ENCODE results near the gene GJC1. TPM values are rescaled to one million over a fixed set of nuclear protein-coding genes. Genes with fewer than 3 reads are reported as not detected.
A peak's percentile ranks its signal among the peaks of the same experiment; 100 is the strongest.

GJC1 gene
- total and polyA plus RNA-seq, 9 donors, result 19.3 to 35.4 (median 24.1) TPM

GRCh38 chr17:44780845-44781480 lies 49.1 kb downstream of the GJC1 start:
- Histone ChIP-seq H3K9me3 (replicated peaks; ENCODE audit: control insufficient read depth, low read depth, low read length) (no peaks in the 10 kb centered on the region), H3K4me3 (ENCODE audit: low read length) (no peak overlapping the region), H3K4me1 (ENCODE audit: control insufficient read depth, insufficient read depth, low read length) (peaks cover 46% of the 10 kb centered on the region), H3K27ac (ENCODE audit: low read length) (peak overlapping the region; percentile 86), H3K27me3 (ENCODE audit: control insufficient read depth, insufficient read depth, low read length) (peaks cover 9% of the 10 kb centered on the region), H3K36me3 (ENCODE audit: control insufficient read depth, insufficient read depth, low read length) (no peaks in the 10 kb centered on the region)
- WGBS (ENCODE audit: insufficient coverage), result 70% methylated on average over 13 of the region's 14 CpGs
- no peak for DNase-seq

- H3K4me1 ChIP-seq (ENCODE audit: control insufficient read depth, insufficient read depth, low read length), result peaks cover 45% of the 10 kb centered on the region
- no peak for DNase-seq
- no peak overlapping the region for H3K4me3 ChIP-seq (ENCODE audit: low read length)
Measured at GRCh38 chr17:44780161-44780560, 49.9 kb downstream of the GJC1 start.

GRCh38 chr17:44779211-44780025 lies 50.7 kb downstream of the GJC1 start:
- DNase-seq, result peak; percentile 88
- WGBS (ENCODE audit: insufficient coverage), result 14% methylated on average over 27 of the region's 36 CpGs
- peak overlapping the region; percentile 0 for H3K27ac ChIP-seq (ENCODE audit: low read length)
- H3K4me3 ChIP-seq (ENCODE audit: low read length), result peak overlapping the region; percentile 39
- H3K9me3 ChIP-seq (replicated peaks; ENCODE audit: control insufficient read depth, low read depth, low read length), result no peaks in the 10 kb centered on the region
- peaks cover 52% of the 10 kb centered on the region for H3K4me1 ChIP-seq (ENCODE audit: control insufficient read depth, insufficient read depth, low read length)
- peaks cover 11% of the 10 kb centered on the region for H3K27me3 ChIP-seq (ENCODE audit: control insufficient read depth, insufficient read depth, low read length)
- H3K36me3 ChIP-seq (ENCODE audit: control insufficient read depth, insufficient read depth, low read length), result no peaks in the 10 kb centered on the region

More at GRCh38 chr17:44780161-44780560, 49.9 kb downstream of the GJC1 start:
- WGBS (ENCODE audit: insufficient coverage), result 91% methylated on average over 5 of the region's 12 CpGs
- no peaks in the 10 kb centered on the region for H3K9me3 ChIP-seq (replicated peaks; ENCODE audit: control insufficient read depth, low read depth, low read length)
- no peaks in the 10 kb centered on the region for H3K36me3 ChIP-seq (ENCODE audit: control insufficient read depth, insufficient read depth, low read length)
- H3K27me3 ChIP-seq (ENCODE audit: control insufficient read depth, insufficient read depth, low read length), result peaks cover 9% of the 10 kb centered on the region
- H3K27ac ChIP-seq (ENCODE audit: low read length), result no peak overlapping the region

- no peaks in the 10 kb centered on the region for H3K9me3 ChIP-seq (replicated peaks; ENCODE audit: control insufficient read depth, low read depth, low read length)
- DNase-seq, result no peak
- H3K4me3 ChIP-seq (ENCODE audit: low read length), result no peak overlapping the region
- H3K27ac ChIP-seq (ENCODE audit: low read length), result no peak overlapping the region
- peaks cover 16% of the 10 kb centered on the region for H3K27me3 ChIP-seq (ENCODE audit: control insufficient read depth, insufficient read depth, low read length)
- peaks cover 53% of the 10 kb centered on the region for H3K4me1 ChIP-seq (ENCODE audit: control insufficient read depth, insufficient read depth, low read length)
- WGBS (ENCODE audit: insufficient coverage), result 26% methylated on average over 6 of the region's 10 CpGs
- no peaks in the 10 kb centered on the region for H3K36me3 ChIP-seq (ENCODE audit: control insufficient read depth, insufficient read depth, low read length)
Measured at GRCh38 chr17:44778656-44779210, 51.4 kb downstream of the GJC1 start.

- Histone ChIP-seq H3K27ac (ENCODE audit: low read length) (no peak overlapping the region), H3K27me3 (ENCODE audit: control insufficient read depth, insufficient read depth, low read length) (peaks cover 16% of the 10 kb centered on the region), H3K9me3 (replicated peaks; ENCODE audit: control insufficient read depth, low read depth, low read length) (no peaks in the 10 kb centered on the region), H3K4me1 (ENCODE audit: control insufficient read depth, insufficient read depth, low read length) (peaks cover 53% of the 10 kb centered on the region), H3K4me3 (ENCODE audit: low read length) (no peak overlapping the region), H3K36me3 (ENCODE audit: control insufficient read depth, insufficient read depth, low read length) (no peaks in the 10 kb centered on the region)
- DNase-seq, result no peak
- WGBS (ENCODE audit: insufficient coverage), result 78% methylated on average over 20 of the region's 20 CpGs
Measured at GRCh38 chr17:44777394-44778348, 52.4 kb downstream of the GJC1 start.

GRCh38 chr17:44776628-44777393 lies 53.3 kb downstream of the GJC1 start:
- WGBS (ENCODE audit: insufficient coverage), result 91% methylated on average over 16 of the region's 19 CpGs
- no peak for DNase-seq

GRCh38 chr17:44775838-44776621 lies 54.1 kb downstream of the GJC1 start:
- H3K9me3 ChIP-seq (replicated peaks; ENCODE audit: control insufficient read depth, low read depth, low read length), result no peaks in the 10 kb centered on the region
- peaks cover 16% of the 10 kb centered on the region for H3K27me3 ChIP-seq (ENCODE audit: control insufficient read depth, insufficient read depth, low read length)
- peak overlapping the region; percentile 56 for H3K4me3 ChIP-seq (ENCODE audit: low read length)
- 7% methylated on average over 35 of the region's 43 CpGs for WGBS (ENCODE audit: insufficient coverage)
- H3K4me1 ChIP-seq (ENCODE audit: control insufficient read depth, insufficient read depth, low read length), result peaks cover 46% of the 10 kb centered on the region
- H3K27ac ChIP-seq (ENCODE audit: low read length), result no peak overlapping the region
- H3K36me3 ChIP-seq (ENCODE audit: control insufficient read depth, insufficient read depth, low read length), result no peaks in the 10 kb centered on the region
- no peak for DNase-seq

More at GRCh38 chr17:44776628-44777393, 53.3 kb downstream of the GJC1 start:
- Histone ChIP-seq H3K4me1 (ENCODE audit: control insufficient read depth, insufficient read depth, low read length) (peaks cover 50% of the 10 kb centered on the region), H3K27ac (ENCODE audit: low read length) (no peak overlapping the region), H3K27me3 (ENCODE audit: control insufficient read depth, insufficient read depth, low read length) (peaks cover 16% of the 10 kb centered on the region), H3K9me3 (replicated peaks; ENCODE audit: control insufficient read depth, low read depth, low read length) (no peaks in the 10 kb centered on the region), H3K36me3 (ENCODE audit: control insufficient read depth, insufficient read depth, low read length) (no peaks in the 10 kb centered on the region), H3K4me3 (ENCODE audit: low read length) (no peak overlapping the region)

- Histone ChIP-seq H3K27me3 (ENCODE audit: control insufficient read depth, insufficient read depth, low read length) (peaks cover 16% of the 10 kb centered on the region), H3K4me3 (ENCODE audit: low read length) (peak overlapping the region; percentile 56), H3K9me3 (replicated peaks; ENCODE audit: control insufficient read depth, low read depth, low read length) (no peaks in the 10 kb centered on the region), H3K4me1 (ENCODE audit: control insufficient read depth, insufficient read depth, low read length) (peaks cover 43% of the 10 kb centered on the region), H3K27ac (ENCODE audit: low read length) (peak overlapping the region; percentile 20), H3K36me3 (ENCODE audit: control insufficient read depth, insufficient read depth, low read length) (no peaks in the 10 kb centered on the region)
- peak; percentile 98 for DNase-seq
- 0% methylated on average over 41 of the region's 50 CpGs for WGBS (ENCODE audit: insufficient coverage)
Measured at GRCh38 chr17:44775136-44775837, 54.8 kb downstream of the GJC1 start.
